AG10803 (cell line): ENCODE data around the gene CTNS.
A peak's percentile ranks its signal among the peaks of the same experiment; 100 is the strongest.

Source experiments
- DNase-seq: peaks from one replicate; pipeline ENCODE4 v3.0.0; 2010; ENCODE audit warnings: low read depth
- H3K4me3 ChIP-seq: 2 replicates; pipeline ENCODE4 v1.5.1; 2011; ENCODE audit warnings: mild to moderate bottlenecking, low read length, control low read depth
- CTCF ChIP-seq: conservative IDR thresholded peaks from 2 replicates; pipeline ENCODE4 v1.5.1; 2011; ENCODE audit warnings: mild to moderate bottlenecking, low read length, control low read depth, inconsistent platforms

CTNS gene

GRCh38 chr17:3621146-3621720, 15.3 kb upstream of the CTNS start:
- H3K4me3 ChIP-seq = no peak overlapping the region
- no peak for DNase-seq
- no peak for TF ChIP-seq CTCF

GRCh38 chr17:3622977-3623594, 13.5 kb upstream of the CTNS start:
- no peak overlapping the region for H3K4me3 ChIP-seq
- DNase-seq = no peak
- no peak for TF ChIP-seq CTCF

- H3K4me3 ChIP-seq = no peak overlapping the region
- TF ChIP-seq CTCF = no peak
- DNase-seq = peak; percentile 16
These were observed 9.5 kb upstream of the CTNS start for GRCh38 chr17:3626831-3627768.

GRCh38 chr17:3627769-3628167, 8.8 kb upstream of the CTNS start:
- DNase-seq = no peak
- no peak overlapping the region for H3K4me3 ChIP-seq
- no peak for TF ChIP-seq CTCF

GRCh38 chr17:3630781-3631180, 5.8 kb upstream of the CTNS start:
- DNase-seq = no peak
- no peak overlapping the region for H3K4me3 ChIP-seq
- no peak for TF ChIP-seq CTCF

- TF ChIP-seq CTCF = no peak
- DNase-seq = no peak
- no peak overlapping the region for H3K4me3 ChIP-seq
These were observed 4.3 kb upstream of the CTNS start for GRCh38 chr17:3632287-3632686.
